K562 (cell line): Measurements from ENCODE around the gene RASGRP4. TPM values are rescaled to one million over a fixed set of nuclear protein-coding genes. Genes with fewer than 3 reads are reported as not detected.

Source experiments
- CXXC5 ChIP-seq: fragments of 250-450 bp; sonication (Bioruptor Pico); IDR thresholded peaks from 2 replicates; pipeline ENCODE4 v1.8.0; 2022; ENCODE audit warnings: inconsistent platforms, mild to moderate bottlenecking, moderate library complexity
- DPF2 ChIP-seq: fragments of 450-650 bp; IDR thresholded peaks from 2 replicates; pipeline ENCODE4 v1.6.1; 2016
- EHMT2 ChIP-seq: fragments of 450-650 bp; IDR thresholded peaks from 2 replicates; pipeline ENCODE4 v1.6.1; 2018; ENCODE audit warnings: antibody characterized with exemption
- HDAC1 ChIP-seq, 2 experiments: fragments of 450-650 bp; IDR thresholded peaks; 2 replicates each; pipeline ENCODE4 v1.6.1; 2016 to 2017; ENCODE audit warnings: inconsistent platforms in 1 of 2, mild to moderate bottlenecking in 1 of 2, moderate library complexity in 1 of 2
- HIVEP1 ChIP-seq: fragments of 250-450 bp; sonication (Bioruptor Pico); IDR thresholded peaks from 2 replicates; pipeline ENCODE4 v1.4.0; 2020; ENCODE audit warnings: mild to moderate bottlenecking
- SMARCA4 ChIP-seq: fragments of 450-650 bp; IDR thresholded peaks from 2 replicates; pipeline ENCODE4 v1.6.1; 2016
- SMARCE1 ChIP-seq: fragments of 450-650 bp; IDR thresholded peaks from 2 replicates; pipeline ENCODE4 v1.7.1; 2016; ENCODE audit warnings: mild to moderate bottlenecking
- ZBTB7A ChIP-seq: IDR thresholded peaks from 2 replicates; pipeline ENCODE4 v1.6.1; 2011; ENCODE audit warnings: low read depth, mild to moderate bottlenecking, low read length, moderate library complexity, borderline replicate concordance; ENCODE audit not compliant: control insufficient read depth
- ZNF780A ChIP-seq: fragments of 250-450 bp; sonication (Bioruptor Pico); IDR thresholded peaks from 2 replicates; pipeline ENCODE4 v1.5.0; 2021; ENCODE audit warnings: mild to moderate bottlenecking
- polyA plus RNA-seq, 8 experiments: library from polyadenylated mRNA; depleted of rRNA in 4 of 8; stranded (reverse) in 5 of 8; unstranded in 3 of 8; fragments of >200 nt; fragmentation: Nextera tagmentation in 2 of 8; fragmentation: Illumina TruSeq in 1 of 8; extraction: Ambion mirVana in 2 of 8; extraction: Trizol in 1 of 8; gene quantifications; 2 replicates each; pipeline versions ENCODE4 v1.2.1 to v1.2.3, GENCODE V29; 2011 to 2014; ENCODE audit warnings: inconsistent platforms in 1 of 8, missing spikeins in 1 of 8
- total RNA-seq, 7 experiments: library from RNA; depleted of rRNA in 6 of 7; stranded (reverse); fragments of >200 nt in 6 of 7; fragmentation: Illumina TruSeq in 2 of 7; extraction: Trizol in 2 of 7; gene quantifications; 2 replicates each; pipeline versions ENCODE4 v1.2.1 to v1.2.3, GENCODE V29; 2011 to 2021; ENCODE audit warnings: low replicate concordance in 1 of 7
- TF ChIP-seq, protein P1 (sequence below): sonication (generic); formaldehyde crosslinking; IDR thresholded peaks from 2 replicates; pipeline ENCODE4 v1.8.1; 2022; ENCODE audit warnings: missing genetic modification reagents
- TF ChIP-seq, protein P2 (sequence below): fragments of 450-650 bp; IDR thresholded peaks from 2 replicates; pipeline ENCODE4 v1.6.1; 2016
- TF ChIP-seq, protein P3 (sequence below), 2 experiments: fragments of 450-650 bp in 1 of 2; sonication (generic) in 1 of 2; formaldehyde crosslinking in 1 of 2; IDR thresholded peaks; 2 replicates each; pipeline versions ENCODE4 v1.7.1 to v1.9.0; 2016 to 2022; ENCODE audit warnings: inconsistent platforms in 1 of 2, mild to moderate bottlenecking in 1 of 2, missing genetic modification reagents in 1 of 2
- TF ChIP-seq, protein P4 (sequence below): fragments of 200-800 bp; sonication (Bioruptor generic); IDR thresholded peaks from 2 replicates; pipeline ENCODE4 v1.6.1; 2017; ENCODE audit warnings: missing genetic modification characterization, missing compliant biosample characterization

Gene RASGRP4
- total and polyA plus RNA-seq, 9 of the 15 experiments (the other 6 are each of a cell fraction or from before 2014, with no cell fraction given) = 0.39 to 4.6 (median 3.8) TPM

DNA sequence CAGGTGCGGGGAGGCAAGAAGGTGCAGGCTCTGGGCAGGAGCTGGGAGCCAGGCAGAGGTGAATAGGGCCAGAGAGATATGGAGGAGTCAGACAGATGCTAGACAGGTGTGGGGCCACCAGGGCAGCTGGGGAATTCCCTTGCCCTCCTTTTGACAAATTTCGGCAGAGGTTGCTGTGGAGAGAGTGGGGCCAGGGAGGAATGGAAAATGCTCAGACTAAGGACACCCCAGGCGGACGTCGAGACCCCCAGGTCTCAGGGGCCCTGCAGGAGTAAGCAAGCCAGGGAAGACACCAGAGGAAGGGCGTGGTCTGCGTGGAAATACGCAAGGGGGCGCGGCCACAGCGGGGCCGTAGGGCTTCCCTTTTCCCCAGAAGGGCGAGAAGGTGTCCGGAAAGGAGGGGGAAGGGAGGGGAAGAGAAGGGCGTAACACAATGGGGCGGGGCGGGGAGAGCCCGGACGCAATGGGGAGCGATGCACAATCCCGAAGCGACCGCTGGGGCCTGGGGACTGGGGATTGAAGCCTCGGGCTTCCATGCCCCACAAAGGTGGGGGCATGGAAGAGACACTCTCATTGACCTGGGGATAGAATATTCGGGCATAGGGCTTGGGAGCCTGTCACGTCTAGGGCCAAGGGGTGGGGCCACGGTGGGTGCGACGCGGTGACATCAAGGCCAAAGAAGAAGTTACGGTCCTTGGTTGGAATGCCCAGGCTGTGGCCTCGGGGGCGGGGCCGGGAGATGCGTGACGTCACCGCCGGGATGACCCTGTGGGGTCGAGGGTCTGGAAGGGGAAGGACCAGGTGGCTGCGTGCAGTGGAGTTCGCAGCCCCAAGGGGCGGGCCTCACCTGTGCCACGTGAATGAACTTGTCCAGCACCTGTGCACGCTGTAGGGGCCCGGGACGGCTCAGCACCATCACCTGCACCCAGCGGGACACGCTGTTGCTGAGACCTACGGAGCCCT lies 8.2 kb downstream of the RASGRP4 start (continued):
- TF ChIP-seq, protein P1, sequence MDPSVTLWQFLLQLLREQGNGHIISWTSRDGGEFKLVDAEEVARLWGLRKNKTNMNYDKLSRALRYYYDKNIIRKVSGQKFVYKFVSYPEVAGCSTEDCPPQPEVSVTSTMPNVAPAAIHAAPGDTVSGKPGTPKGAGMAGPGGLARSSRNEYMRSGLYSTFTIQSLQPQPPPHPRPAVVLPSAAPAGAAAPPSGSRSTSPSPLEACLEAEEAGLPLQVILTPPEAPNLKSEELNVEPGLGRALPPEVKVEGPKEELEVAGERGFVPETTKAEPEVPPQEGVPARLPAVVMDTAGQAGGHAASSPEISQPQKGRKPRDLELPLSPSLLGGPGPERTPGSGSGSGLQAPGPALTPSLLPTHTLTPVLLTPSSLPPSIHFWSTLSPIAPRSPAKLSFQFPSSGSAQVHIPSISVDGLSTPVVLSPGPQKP (CRISPR knock-in tag) = no peak
- TF ChIP-seq HDAC1 (IDR thresholded peaks at IDR 0.05) (peak in 1 of 2 experiments; percentile 48; a peak in 2 of 4 replicates), HIVEP1 (CRISPR knock-in tag) (0 out of 2 replicates have a peak, but pooled peaks have one; percentile 70), ZBTB7A (peak; percentile 55; the same call in 1 of the 2 replicates), EHMT2 (0 out of 2 replicates have a peak, but pooled peaks have one; percentile 29), SMARCA4 (0 out of 2 replicates have a peak, but pooled peaks have one; percentile 33), SMARCE1 (no peak; the same call in 1 of the 2 replicates), ZNF780A (CRISPR knock-in tag) (0 out of 2 replicates have a peak, but pooled peaks have one; percentile 28), DPF2 (peak; percentile 41; the same call in 1 of the 2 replicates), CXXC5 (CRISPR knock-in tag) (peak; percentile 84)
- TF ChIP-seq, protein P2, sequence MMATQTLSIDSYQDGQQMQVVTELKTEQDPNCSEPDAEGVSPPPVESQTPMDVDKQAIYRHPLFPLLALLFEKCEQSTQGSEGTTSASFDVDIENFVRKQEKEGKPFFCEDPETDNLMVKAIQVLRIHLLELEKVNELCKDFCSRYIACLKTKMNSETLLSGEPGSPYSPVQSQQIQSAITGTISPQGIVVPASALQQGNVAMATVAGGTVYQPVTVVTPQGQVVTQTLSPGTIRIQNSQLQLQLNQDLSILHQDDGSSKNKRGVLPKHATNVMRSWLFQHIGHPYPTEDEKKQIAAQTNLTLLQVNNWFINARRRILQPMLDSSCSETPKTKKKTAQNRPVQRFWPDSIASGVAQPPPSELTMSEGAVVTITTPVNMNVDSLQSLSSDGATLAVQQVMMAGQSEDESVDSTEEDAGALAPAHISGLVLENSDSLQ = peak; percentile 36; the same call in 1 of the 2 replicates
- TF ChIP-seq, protein P3, sequence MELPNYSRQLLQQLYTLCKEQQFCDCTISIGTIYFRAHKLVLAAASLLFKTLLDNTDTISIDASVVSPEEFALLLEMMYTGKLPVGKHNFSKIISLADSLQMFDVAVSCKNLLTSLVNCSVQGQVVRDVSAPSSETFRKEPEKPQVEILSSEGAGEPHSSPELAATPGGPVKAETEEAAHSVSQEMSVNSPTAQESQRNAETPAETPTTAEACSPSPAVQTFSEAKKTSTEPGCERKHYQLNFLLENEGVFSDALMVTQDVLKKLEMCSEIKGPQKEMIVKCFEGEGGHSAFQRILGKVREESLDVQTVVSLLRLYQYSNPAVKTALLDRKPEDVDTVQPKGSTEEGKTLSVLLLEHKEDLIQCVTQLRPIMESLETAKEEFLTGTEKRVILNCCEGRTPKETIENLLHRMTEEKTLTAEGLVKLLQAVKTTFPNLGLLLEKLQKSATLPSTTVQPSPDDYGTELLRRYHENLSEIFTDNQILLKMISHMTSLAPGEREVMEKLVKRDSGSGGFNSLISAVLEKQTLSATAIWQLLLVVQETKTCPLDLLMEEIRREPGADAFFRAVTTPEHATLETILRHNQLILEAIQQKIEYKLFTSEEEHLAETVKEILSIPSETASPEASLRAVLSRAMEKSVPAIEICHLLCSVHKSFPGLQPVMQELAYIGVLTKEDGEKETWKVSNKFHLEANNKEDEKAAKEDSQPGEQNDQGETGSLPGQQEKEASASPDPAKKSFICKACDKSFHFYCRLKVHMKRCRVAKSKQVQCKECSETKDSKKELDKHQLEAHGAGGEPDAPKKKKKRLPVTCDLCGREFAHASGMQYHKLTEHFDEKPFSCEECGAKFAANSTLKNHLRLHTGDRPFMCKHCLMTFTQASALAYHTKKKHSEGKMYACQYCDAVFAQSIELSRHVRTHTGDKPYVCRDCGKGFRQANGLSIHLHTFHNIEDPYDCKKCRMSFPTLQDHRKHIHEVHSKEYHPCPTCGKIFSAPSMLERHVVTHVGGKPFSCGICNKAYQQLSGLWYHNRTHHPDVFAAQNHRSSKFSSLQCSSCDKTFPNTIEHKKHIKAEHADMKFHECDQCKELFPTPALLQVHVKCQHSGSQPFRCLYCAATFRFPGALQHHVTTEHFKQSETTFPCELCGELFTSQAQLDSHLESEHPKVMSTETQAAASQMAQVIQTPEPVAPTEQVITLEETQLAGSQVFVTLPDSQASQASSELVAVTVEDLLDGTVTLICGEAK (IDR thresholded peaks at IDR 0.05) = peak; percentile 78
- TF ChIP-seq, protein P3 (CRISPR knock-in tag; IDR thresholded peaks at IDR 0.05) = no peak
- TF ChIP-seq, protein P4, sequence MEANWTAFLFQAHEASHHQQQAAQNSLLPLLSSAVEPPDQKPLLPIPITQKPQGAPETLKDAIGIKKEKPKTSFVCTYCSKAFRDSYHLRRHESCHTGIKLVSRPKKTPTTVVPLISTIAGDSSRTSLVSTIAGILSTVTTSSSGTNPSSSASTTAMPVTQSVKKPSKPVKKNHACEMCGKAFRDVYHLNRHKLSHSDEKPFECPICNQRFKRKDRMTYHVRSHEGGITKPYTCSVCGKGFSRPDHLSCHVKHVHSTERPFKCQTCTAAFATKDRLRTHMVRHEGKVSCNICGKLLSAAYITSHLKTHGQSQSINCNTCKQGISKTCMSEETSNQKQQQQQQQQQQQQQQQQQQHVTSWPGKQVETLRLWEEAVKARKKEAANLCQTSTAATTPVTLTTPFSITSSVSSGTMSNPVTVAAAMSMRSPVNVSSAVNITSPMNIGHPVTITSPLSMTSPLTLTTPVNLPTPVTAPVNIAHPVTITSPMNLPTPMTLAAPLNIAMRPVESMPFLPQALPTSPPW (CRISPR knock-in tag) = peak; percentile 94
